Uterus (tissue), 4 donors: ENCODE results near the gene PDLIM5. TPM values are rescaled to one million over a fixed set of nuclear protein-coding genes. Genes with fewer than 3 reads are reported as not detected.
"Not testable (repeated sequence)": the region's sequence is repeated elsewhere in the genome, so short reads cannot be mapped to it uniquely, and the experiment has no call there.

ENCODE experiments used
- DNase-seq, 2 donors: peaks; one replicate each; pipeline ENCODE4 v3.0.0-alpha.2; 2019 to 2020
- H3K27ac ChIP-seq, 2 donors: fragments of 200-600 bp; sonication (generic); 1 replicate in 1 of 2; 2 replicates in 1 of 2; pipeline ENCODE4 v1.5.1; 2016 to 2018
- H3K27me3 ChIP-seq, 2 donors: fragments of 200-600 bp; sonication (generic); one replicate each; pipeline ENCODE4 v1.5.1; 2018 to 2019; ENCODE audit warnings: control low read depth in 1 of 2
- H3K36me3 ChIP-seq, 2 donors: fragments of 200-600 bp; sonication (generic); one replicate each; pipeline ENCODE4 v1.5.1; 2019; ENCODE audit warnings: control low read depth in 1 of 2
- H3K4me1 ChIP-seq, 2 donors: fragments of 200-600 bp; sonication (generic); one replicate each; pipeline ENCODE4 v1.5.1; 2018 to 2019; ENCODE audit warnings: control low read depth in 1 of 2
- H3K4me3 ChIP-seq, 2 donors: fragments of 200-600 bp; sonication (generic); 1 replicate in 1 of 2; 2 replicates in 1 of 2; pipeline ENCODE4 v1.5.1; 2018 to 2019; ENCODE audit warnings: mild to moderate bottlenecking in 1 of 2
- H3K9me3 ChIP-seq, 2 donors: fragments of 200-600 bp; sonication (generic); one replicate each; pipeline ENCODE4 v1.5.1; 2019; ENCODE audit warnings: control low read depth in 1 of 2
- POLR2A ChIP-seq, 2 donors: fragments of 450-650 bp; IDR thresholded peaks; one replicate each; pipeline ENCODE4 v1.6.1; 2016; ENCODE audit warnings: antibody characterized with exemption in 2 of 2, mild to moderate bottlenecking in 1 of 2, moderate library complexity in 1 of 2
- intact Hi-C: fragments of 100-400 bp; cut with DNase I; formaldehyde crosslinking; loops from one replicate; pipeline ENCODE4 v1.15.1; 2023; ENCODE audit warnings: low total_unique reads
- total RNA-seq, 4 donors: library from RNA; depleted of rRNA in 3 of 4; stranded (reverse); fragments of >200 nt in 3 of 4; gene quantifications; one replicate each; pipeline versions ENCODE4 v1.1.0 to v1.2.4, GENCODE V29; 2014 to 2023
- TF ChIP-seq, protein P1 (sequence below), 4 experiments: fragments of 200-600 bp in 2 of 4; fragments of 450-650 bp in 2 of 4; sonication (generic) in 2 of 4; IDR thresholded peaks; one replicate each; pipeline ENCODE4 v1.5.1; 2016 to 2019; ENCODE audit warnings: antibody characterized with exemption in 4 of 4, mild to moderate bottlenecking in 2 of 4, moderate library complexity in 1 of 4
- donor health status: DM: yes; HTN: yes; CAD: no.

The PDLIM5 gene
- total RNA-seq, 4 donors from 2014 or later = 90.8 to 571 (median 351) TPM

DNA sequence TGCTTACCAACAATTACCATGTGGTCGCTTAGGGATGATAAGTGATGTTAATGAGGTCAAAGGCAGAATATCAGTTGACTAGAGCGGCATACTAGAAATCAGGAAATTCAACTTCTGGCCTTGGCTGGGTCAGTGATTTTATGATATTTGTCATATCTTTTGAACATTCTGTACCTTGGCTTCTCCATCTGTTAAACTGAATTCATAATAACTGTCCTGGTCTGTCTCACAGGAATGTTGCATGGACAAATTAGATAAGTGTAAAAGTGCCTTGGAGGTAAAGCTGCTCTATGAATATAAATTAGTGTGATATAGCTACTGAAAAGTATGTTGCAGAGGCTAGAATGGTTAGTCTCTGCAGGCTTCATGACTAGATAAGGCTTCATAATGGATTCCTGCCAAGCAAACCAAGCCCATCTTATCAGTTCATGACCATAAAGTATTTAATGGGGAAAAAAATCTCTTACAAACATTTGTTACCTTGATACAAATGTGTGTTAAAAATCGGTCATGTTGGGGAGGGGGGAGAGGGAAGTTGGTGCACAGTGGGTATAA, 201.4 kb downstream of the PDLIM5 start:
- H3K9me3 ChIP-seq = no peaks in the 10 kb centered on the region
- no peaks in the 10 kb centered on the region for H3K36me3 ChIP-seq
- H3K27ac ChIP-seq = no peak overlapping the region
- no peaks in the 10 kb centered on the region for H3K27me3 ChIP-seq
- DNase-seq = no peak
- no peaks in the 10 kb centered on the region for H3K4me1 ChIP-seq
- H3K4me3 ChIP-seq = no peak overlapping the region
- intact Hi-C loops = no loop called here
- no peak for TF ChIP-seq POLR2A (IDR thresholded peaks at IDR 0.05)
- TF ChIP-seq, protein P1, sequence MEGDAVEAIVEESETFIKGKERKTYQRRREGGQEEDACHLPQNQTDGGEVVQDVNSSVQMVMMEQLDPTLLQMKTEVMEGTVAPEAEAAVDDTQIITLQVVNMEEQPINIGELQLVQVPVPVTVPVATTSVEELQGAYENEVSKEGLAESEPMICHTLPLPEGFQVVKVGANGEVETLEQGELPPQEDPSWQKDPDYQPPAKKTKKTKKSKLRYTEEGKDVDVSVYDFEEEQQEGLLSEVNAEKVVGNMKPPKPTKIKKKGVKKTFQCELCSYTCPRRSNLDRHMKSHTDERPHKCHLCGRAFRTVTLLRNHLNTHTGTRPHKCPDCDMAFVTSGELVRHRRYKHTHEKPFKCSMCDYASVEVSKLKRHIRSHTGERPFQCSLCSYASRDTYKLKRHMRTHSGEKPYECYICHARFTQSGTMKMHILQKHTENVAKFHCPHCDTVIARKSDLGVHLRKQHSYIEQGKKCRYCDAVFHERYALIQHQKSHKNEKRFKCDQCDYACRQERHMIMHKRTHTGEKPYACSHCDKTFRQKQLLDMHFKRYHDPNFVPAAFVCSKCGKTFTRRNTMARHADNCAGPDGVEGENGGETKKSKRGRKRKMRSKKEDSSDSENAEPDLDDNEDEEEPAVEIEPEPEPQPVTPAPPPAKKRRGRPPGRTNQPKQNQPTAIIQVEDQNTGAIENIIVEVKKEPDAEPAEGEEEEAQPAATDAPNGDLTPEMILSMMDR (IDR thresholded peaks at IDR 0.05) = no peak

DNA sequence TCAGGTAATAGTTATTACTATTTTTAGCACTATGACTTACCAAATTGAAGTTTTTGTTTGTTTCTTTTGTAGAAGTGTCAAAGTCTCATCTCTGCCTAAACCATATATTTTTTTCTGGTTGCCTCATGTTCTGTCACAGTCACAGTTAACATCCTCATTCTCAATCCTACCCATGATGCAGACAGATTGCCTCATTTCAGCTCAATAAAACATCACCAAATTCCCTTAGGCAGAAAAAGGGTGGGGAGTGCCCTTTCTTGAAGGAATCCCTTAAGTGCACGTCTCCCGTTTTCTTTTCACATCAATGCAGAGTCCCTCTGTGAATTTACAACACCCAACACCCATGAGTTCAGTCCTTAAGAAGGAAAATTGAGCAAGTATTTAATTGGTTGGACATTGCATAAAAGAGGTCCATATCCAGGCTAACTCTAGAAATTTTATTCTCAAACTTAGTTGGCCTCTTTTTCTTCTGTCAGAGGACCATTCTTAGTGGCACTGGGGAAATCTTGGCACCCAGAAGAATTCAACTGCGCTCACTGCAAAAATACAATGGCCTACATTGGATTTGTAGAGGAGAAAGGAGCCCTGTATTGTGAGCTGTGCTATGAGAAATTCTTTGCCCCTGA, 202.4 kb downstream of the PDLIM5 start:
- no peaks in the 10 kb centered on the region for H3K27me3 ChIP-seq
- no peaks in the 10 kb centered on the region for H3K4me1 ChIP-seq
- H3K27ac ChIP-seq = no peak overlapping the region
- no peaks in the 10 kb centered on the region for H3K9me3 ChIP-seq
- no peak overlapping the region for H3K4me3 ChIP-seq
- DNase-seq = no peak
- TF ChIP-seq, protein P1 (IDR thresholded peaks at IDR 0.05) = no peak
- no peak for TF ChIP-seq POLR2A (IDR thresholded peaks at IDR 0.05)
- no peaks in the 10 kb centered on the region for H3K36me3 ChIP-seq
- intact Hi-C loops = no loop called here

DNA sequence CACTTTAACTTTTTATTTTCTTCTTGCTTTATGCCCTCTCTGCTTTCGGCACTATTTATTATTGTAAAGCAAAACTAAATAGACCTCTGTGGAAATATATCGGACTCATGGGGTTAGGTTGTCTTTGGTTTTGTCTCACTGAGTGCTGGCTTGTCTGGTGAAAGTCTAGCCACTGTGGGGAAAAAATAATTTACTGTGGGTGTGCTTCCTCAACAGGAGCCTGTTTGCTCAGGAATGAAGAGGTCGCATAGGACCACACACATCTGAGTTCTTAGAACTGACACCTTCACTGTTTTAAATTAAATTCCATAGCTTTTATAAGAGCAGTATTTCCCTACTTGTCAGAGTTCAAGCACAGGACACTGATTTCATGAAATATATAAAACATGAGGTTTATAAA, 203.0 kb downstream of the PDLIM5 start:
- intact Hi-C loops = loop anchor here (5.0 kb wide), 1 partner anchor 252 kb away; no protein-coding TSS in a partner anchor
- no peak overlapping the region for H3K27ac ChIP-seq
- H3K4me3 ChIP-seq = no peak overlapping the region
- H3K36me3 ChIP-seq = no peaks in the 10 kb centered on the region
- H3K4me1 ChIP-seq = no peaks in the 10 kb centered on the region
- no peaks in the 10 kb centered on the region for H3K27me3 ChIP-seq
- H3K9me3 ChIP-seq = no peaks in the 10 kb centered on the region
- no peak for DNase-seq
- TF ChIP-seq, protein P1 (IDR thresholded peaks at IDR 0.05) = no peak
- TF ChIP-seq POLR2A (IDR thresholded peaks at IDR 0.05) = no peak

DNA sequence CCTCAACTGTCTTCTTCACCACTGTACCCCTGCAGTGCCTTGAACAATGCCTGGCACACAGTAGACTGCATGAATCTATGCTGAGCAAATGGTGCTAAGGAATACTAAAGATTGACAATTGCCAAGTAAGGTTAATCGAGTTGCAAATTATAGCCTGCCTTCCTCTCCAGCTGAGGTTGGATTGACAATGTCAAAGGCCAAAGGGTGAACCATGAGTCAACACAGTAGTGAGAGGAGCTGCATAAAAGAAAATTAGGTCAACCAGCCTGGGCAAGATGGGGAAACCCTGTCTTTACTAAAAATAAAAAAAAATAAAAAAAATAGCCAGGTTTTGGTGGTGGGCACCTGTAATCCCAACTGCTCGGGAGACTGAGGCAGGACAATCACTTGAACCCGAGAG, 208.9 kb downstream of the PDLIM5 start:
- intact Hi-C loops = no loop called here
- no peak overlapping the region for H3K27ac ChIP-seq
- H3K4me1 ChIP-seq = no peaks in the 10 kb centered on the region
- TF ChIP-seq POLR2A (IDR thresholded peaks at IDR 0.05) = no peak
- TF ChIP-seq, protein P1 (IDR thresholded peaks at IDR 0.05) = no peak
- no peaks in the 10 kb centered on the region for H3K36me3 ChIP-seq
- DNase-seq = no peak
- no peaks in the 10 kb centered on the region for H3K9me3 ChIP-seq
- no peak overlapping the region for H3K4me3 ChIP-seq
- H3K27me3 ChIP-seq = no peaks in the 10 kb centered on the region

DNA sequence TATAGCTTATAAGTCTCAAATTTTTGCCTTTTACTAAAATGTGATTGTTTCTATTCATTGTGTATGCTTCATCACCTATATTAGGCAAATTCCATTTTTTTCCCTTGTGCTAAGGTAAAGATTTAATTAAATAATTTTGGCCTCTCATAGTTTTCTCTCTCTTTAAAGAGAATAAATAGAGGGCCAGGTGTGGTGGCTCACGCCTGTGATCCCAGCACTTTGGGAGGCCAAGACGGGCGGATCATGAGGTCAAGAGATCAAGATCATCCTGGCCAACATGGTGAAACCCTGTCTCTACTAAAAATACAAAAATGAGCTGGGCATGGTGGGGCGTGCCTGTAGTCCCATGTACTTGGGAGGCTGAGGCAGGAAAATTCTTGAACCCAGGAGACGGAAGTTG, 213.3 kb downstream of the PDLIM5 start:
- H3K27ac ChIP-seq, H3K36me3 ChIP-seq, H3K9me3 ChIP-seq, H3K4me1 ChIP-seq, H3K4me3 ChIP-seq, DNase-seq, intact Hi-C loops, H3K27me3 ChIP-seq: not testable (repeated sequence)
